SH-SY5Y (cell line): ENCODE measurements around the gene LRMDA.

Experiments
- GATA2 ChIP-seq: IDR thresholded peaks from 2 replicates; pipeline ENCODE4 v1.6.1; 2011; ENCODE audit warnings: mild to moderate bottlenecking, low read depth, low read length
- GATA3 ChIP-seq: IDR thresholded peaks from 2 replicates; pipeline ENCODE4 v1.6.1; 2011; ENCODE audit warnings: low read depth, mild to moderate bottlenecking, low read length, moderate library complexity

The LRMDA gene

DNA sequence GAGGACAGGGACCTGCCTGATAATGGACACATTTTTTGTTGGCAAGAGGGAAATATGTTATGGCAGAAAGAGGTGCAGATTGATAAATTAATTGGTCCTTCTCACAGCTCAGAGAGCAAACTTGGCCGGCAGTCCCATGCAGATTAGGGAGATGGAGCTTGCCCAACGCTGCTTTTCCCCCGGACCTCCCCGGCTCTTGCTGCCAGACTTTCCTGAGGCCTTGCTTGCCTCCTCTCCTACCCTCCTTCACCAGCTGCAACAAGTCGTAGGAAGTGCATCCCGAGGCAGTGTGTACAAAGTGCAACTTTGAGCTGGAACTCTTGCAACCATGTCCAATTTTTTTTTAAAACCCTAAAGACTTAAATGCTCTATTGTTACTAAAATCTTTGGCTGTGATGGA is 215.5 kb downstream of the LRMDA start:
- TF ChIP-seq GATA2 (no peak), GATA3 (no peak)

- no peak for TF ChIP-seq GATA3
- TF ChIP-seq GATA2: no peak
Observed at GRCh38 chr10:75647675-75648074, 216.3 kb downstream of the LRMDA start.

- TF ChIP-seq GATA3 (no peak), GATA2 (no peak)
Observed at GRCh38 chr10:75648351-75648750, 216.9 kb downstream of the LRMDA start.

DNA sequence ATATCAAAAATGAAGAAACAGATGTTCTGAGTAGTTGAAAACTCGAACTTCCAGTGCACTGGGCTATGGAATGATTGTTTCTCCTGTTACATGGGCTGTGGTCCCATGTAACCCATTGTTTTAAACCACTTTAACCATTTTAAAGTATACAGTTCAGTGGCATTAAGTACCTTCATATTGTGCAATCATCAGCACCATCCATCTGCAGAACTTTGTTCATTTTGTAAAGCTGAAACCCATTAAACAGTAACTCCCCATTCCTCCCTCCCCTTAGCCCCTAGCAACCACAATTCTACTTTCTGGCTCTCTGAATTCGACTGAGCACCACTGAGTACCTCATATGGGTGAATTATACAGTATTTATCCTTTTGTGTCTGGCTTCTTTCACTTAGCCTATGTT is 217.4 kb downstream of the LRMDA start:
- TF ChIP-seq GATA3 (no peak), GATA2 (no peak)

GRCh38 chr10:75649466-75649865 is 218.0 kb downstream of the LRMDA start:
- TF ChIP-seq GATA2 (no peak), GATA3 (no peak)

DNA sequence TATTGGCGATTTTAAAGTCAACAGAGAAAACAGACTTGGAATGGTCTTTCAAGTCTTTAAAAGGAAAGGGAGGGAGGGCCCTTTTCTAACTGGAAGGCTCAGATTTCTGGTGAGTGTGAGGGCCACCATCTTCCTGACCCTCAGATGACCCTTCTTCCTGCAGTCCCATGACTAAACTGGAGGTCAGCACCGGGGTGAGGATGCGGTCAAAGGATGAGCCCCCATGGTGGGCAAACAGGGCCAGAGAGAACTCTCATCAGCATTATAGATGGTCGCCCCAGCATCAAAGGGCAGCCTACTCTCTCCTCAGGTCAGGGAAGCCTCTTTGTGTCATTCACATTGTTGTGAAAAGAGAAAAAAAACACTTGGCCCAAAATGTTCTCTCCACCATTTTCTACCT is 219.2 kb downstream of the LRMDA start:
- no peak for TF ChIP-seq GATA3
- TF ChIP-seq GATA2: no peak

DNA sequence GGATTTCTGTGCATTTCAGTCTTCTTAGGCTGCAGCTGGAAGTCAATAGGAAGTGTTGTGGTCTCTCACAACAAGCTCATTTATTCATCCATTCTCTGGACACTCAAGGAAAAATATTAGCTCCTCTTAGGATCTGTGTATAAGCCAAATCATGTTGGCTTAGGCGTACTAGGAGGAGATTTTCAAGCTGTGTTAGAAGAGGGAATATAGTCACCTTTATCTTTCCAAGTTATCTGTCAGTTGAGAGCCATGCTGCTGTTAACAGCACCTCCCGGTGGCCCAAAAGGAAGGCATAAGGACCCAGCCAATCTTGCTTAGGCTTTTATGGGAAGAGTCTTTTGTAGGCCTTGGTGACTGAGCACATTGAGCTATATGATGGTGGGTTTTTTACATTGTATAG is 220.0 kb downstream of the LRMDA start:
- TF ChIP-seq GATA2 (no peak), GATA3 (no peak)

DNA sequence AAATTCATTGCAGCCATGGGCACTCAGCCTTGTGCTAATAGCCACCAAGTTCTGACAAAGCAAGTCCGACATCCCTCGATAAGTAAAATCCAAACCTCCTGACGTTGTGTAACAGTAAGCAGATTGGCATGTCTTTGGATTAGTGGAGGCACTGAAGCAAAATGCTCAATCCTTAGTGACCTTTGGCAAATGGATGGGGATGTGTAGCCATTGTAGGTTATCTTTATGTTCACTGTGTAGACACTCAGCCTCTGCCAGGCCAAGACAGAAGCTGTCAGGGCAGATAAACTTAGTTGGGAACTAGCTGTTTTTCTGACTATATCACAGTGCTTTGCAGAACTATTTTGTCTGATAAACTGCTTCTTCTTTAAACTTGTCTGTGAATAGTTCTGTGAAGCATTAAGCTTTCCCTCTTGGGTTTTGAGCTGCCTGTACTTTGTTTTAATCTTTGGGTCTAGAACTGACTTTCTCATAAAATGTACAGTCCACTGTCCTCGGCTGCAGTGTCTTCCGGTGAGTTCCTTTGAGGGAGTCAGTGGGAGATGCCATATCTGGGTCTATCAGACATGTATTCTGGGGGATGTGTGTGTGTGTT is 220.8 kb downstream of the LRMDA start:
- TF ChIP-seq GATA3: no peak
- no peak for TF ChIP-seq GATA2

DNA sequence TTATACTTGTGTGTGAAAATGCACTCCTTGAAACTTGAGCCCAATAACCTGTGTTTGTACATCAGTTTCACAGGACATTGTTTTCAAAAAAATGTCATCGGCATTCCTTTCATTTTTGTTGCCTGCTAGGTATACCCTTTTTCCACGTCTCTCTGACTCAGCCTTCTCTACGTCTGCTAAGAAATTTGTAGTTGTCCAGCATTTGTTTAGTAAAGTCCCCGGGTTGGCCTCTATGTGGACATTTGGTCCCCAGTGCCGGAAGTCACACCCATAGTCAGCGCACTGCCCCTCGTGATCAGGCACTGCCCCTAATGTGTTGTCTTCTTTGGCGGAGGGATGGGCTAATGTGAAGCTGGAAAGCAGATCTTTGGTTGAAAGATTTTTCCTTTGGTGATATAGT is 222.3 kb downstream of the LRMDA start:
- no peak for TF ChIP-seq GATA3
- TF ChIP-seq GATA2: no peak

DNA sequence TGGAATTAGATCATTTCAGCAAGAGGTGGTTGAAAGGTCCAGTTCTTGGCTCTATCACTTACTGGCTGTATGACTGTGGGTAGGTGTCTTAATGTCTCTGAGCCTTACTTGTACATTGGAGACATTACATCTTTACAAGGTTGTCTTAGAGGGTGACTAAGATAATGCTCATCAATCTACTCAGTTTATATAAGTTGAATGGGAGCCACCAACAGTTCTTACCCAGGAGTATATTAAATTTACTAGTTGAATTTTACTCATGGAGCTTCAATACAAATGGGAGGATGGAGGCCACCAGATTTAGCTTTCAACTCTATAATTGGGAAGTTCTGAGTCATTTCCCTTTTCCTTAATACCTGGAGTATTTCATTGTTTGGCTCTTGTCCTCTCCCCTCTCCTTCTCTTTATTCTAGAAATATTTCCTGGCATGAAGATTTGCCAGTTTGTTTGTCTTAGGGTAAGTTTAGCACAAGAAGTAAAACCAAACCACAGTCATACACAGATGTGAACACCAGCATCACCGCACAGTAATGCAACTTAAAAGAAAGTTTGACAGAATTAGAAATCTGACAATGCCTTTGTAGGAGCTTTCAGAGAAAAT is 222.8 kb downstream of the LRMDA start:
- TF ChIP-seq GATA2: no peak
- no peak for TF ChIP-seq GATA3

GRCh38 chr10:75654772-75655171 is 223.3 kb downstream of the LRMDA start:
- TF ChIP-seq GATA2 (no peak), GATA3 (no peak)

DNA sequence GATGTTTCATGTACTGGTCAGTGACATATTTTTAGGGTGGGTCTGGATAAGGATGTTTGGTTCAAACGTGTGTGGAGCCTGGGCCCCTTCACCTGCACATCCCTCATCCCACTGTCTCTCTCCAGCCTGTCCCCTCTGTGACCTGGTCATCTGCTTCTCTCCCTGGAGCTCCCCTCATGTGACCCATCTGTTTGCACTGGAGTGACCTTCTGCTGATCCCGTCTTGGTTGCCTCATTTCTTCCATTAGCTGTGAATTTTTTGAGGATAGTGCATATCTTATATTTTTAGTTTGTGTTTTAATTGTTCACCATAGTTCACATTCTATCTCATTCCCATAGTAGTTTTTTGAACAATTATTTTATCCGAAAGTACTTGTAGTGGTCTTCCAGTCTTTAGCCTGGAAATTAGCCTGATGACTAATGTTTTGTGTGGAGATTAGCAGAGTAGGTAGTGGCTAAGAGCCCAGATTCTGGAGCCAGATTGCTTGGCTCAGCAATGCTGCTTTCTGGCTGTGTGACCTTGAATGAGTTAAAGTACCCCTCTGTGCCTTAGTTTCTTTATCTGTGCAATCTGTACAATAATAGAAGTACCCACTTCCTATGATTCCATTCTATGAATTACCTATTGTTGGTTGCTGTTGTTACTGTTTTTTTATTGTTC is 224.5 kb downstream of the LRMDA start:
- TF ChIP-seq GATA2: no peak
- no peak for TF ChIP-seq GATA3

DNA sequence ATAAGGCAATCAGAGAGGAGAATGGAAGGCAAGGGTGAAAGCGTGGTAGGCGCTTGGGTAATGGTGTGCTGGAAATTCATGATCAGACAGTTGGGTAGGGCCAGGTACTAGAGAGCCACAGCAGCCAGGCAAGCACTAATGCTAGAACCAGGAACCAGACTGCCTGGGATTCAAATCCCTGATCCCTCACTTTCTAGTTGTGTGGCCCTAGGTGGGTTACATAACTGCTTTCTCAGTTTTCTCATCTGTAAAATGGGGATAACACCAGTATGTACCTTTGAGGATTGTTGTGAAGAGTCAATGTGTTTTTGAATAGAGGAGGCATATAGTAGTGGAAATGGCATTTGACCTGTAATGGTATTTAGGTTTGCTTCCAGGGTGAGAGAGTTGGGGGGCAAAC is 225.9 kb downstream of the LRMDA start:
- TF ChIP-seq GATA3: no peak
- TF ChIP-seq GATA2: no peak

DNA sequence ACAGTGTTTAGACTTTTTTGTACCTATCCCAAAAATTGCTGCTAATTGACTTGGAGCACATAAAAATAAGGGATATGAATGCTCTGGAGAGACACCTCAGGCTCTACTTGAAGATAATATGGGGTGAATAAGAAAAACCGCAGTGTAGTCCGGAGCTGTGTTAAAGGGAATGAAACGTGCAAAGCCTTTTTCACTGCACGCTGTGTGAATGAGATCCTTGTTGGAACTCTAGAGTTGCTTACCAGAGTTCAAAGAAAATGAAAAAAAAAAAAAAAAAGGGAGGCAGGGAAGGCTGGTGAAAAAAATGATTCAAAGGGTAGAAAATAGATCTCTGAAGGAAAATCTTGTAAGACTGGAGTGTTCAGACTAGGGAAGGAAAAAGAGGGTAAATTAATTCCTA is 226.6 kb downstream of the LRMDA start:
- TF ChIP-seq GATA3: no peak
- no peak for TF ChIP-seq GATA2

DNA sequence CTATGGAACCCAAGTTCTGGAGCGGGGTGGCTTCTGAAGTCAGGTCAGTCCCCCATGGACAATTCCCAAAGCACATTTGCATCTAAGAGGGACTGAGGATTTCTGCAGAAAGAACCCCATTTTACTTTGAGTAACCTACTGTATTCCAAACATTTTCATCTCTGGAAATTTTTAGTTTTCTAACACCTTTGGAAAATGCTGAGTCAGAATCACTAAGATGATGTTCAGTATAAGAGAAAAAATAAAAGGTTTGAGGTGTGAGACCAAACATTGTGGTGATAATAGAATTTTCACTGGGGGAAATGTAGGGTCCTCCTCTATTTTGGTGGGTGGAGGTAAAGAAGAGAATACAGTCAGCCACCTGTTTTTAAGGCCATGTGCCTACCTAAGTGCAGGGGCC is 227.1 kb downstream of the LRMDA start:
- TF ChIP-seq GATA3 (no peak), GATA2 (no peak)
